PC-9 (cell line): ENCODE data around the gene SLC44A4. TPM values are rescaled to one million over a fixed set of nuclear protein-coding genes. Genes with fewer than 3 reads are reported as not detected.

ENCODE experiments used
- BruUV-seq: library from RNA; stranded (reverse); fragments of 400-500 nt; replicated peaks from 2 replicates; lab custom pipeline; 2021; lab: Mats Ljungman, UMichigan
- CTCF ChIA-PET: fragments of 300-600 bp; sonication (Branson Sonifier 250); formaldehyde crosslinking; loops from one replicate; lab custom pipeline; 2022; ENCODE audit warnings: antibody characterized with exemption; lab: Charles Lee
- POLR2A ChIA-PET: fragments of 300-600 bp; sonication (Branson Sonifier 250); formaldehyde crosslinking; loops from one replicate; lab custom pipeline; 2022; ENCODE audit warnings: antibody characterized with exemption; ENCODE audit not compliant: unreplicated experiment; lab: Charles Lee
- DNase-seq, 2 experiments: peaks; one replicate each; pipeline versions ENCODE4 v3.0.0 to v3.0.0-alpha.2; 2015 to 2022; ENCODE audit warnings: mixed read lengths in 1 of 2
- H2AFZ ChIP-seq: fragments of 200-600 bp; sonication (generic); 2 replicates; pipeline ENCODE4 v1.8.1; 2017; ENCODE audit warnings: antibody characterized with exemption
- H3F3A ChIP-seq: fragments of 200-600 bp; sonication (generic); 2 replicates; pipeline ENCODE4 v1.8.1; 2017; ENCODE audit warnings: antibody characterized with exemption, mild to moderate bottlenecking, low read depth; ENCODE audit not compliant: insufficient read depth
- H3K27ac ChIP-seq: fragments of 200-600 bp; sonication (generic); 2 replicates; pipeline ENCODE4 v1.6.1; 2016; ENCODE audit warnings: mixed run types
- H3K27me3 ChIP-seq: fragments of 200-600 bp; sonication (generic); 2 replicates; pipeline ENCODE4 v1.6.1; 2016; ENCODE audit warnings: low read depth, mixed run types; ENCODE audit not compliant: insufficient read depth
- H3K36me3 ChIP-seq: fragments of 200-600 bp; sonication (generic); 2 replicates; pipeline ENCODE4 v1.6.1; 2016; ENCODE audit warnings: low read depth, mixed run types
- H3K4me1 ChIP-seq: fragments of 200-600 bp; sonication (generic); replicated peaks from 2 replicates; pipeline ENCODE4 v1.6.1; 2016; ENCODE audit warnings: mixed run types; ENCODE audit not compliant: insufficient read depth
- H3K4me2 ChIP-seq: fragments of 200-600 bp; sonication (generic); 2 replicates; pipeline ENCODE4 v1.6.1; 2017; ENCODE audit warnings: mixed run types
- H3K4me3 ChIP-seq: fragments of 200-600 bp; sonication (generic); 2 replicates; pipeline ENCODE4 v1.6.1; 2016; ENCODE audit warnings: mixed run types
- H3K79me2 ChIP-seq: fragments of 200-600 bp; sonication (generic); 2 replicates; pipeline ENCODE4 v1.6.1; 2017; ENCODE audit warnings: low read depth, mixed run types
- H3K9me2 ChIP-seq: fragments of 200-600 bp; sonication (generic); 2 replicates; pipeline ENCODE4 v1.8.1; 2017; ENCODE audit warnings: mild to moderate bottlenecking; ENCODE audit not compliant: insufficient read depth
- H3K9me3 ChIP-seq: fragments of 200-600 bp; sonication (generic); 2 replicates; pipeline ENCODE4 v1.8.1; 2016; ENCODE audit warnings: low read depth; ENCODE audit not compliant: insufficient read depth
- H4K20me1 ChIP-seq: fragments of 200-600 bp; sonication (generic); 2 replicates; pipeline ENCODE4 v1.8.1; 2017; ENCODE audit not compliant: insufficient read depth
- EZH2 ChIP-seq: fragments of 200-600 bp; sonication (generic); IDR thresholded peaks from 2 replicates; pipeline ENCODE4 v1.8.0; 2017; ENCODE audit warnings: antibody characterized with exemption, low read depth
- intact Hi-C: fragments of 100-400 bp; cut with micrococcal nuclease; formaldehyde crosslinking; loops from one replicate; pipeline ENCODE4 v1.10.0; 2022; ENCODE audit not compliant: unreplicated experiment
- total RNA-seq: library from RNA; stranded (reverse); gene quantifications from 2 replicates; pipeline ENCODE4 v1.2.3, GENCODE V29; 2021
- TF ChIP-seq, protein P1 (sequence below): fragments of 200-600 bp; sonication (generic); conservative IDR thresholded peaks from 2 replicates; pipeline ENCODE4 v1.6.1; 2017; ENCODE audit warnings: mixed run types, antibody characterized with exemption, mild to moderate bottlenecking, moderate library complexity

SLC44A4 gene
- total RNA-seq, 1 experiment from 2014 or later: 44.4 TPM

DNA sequence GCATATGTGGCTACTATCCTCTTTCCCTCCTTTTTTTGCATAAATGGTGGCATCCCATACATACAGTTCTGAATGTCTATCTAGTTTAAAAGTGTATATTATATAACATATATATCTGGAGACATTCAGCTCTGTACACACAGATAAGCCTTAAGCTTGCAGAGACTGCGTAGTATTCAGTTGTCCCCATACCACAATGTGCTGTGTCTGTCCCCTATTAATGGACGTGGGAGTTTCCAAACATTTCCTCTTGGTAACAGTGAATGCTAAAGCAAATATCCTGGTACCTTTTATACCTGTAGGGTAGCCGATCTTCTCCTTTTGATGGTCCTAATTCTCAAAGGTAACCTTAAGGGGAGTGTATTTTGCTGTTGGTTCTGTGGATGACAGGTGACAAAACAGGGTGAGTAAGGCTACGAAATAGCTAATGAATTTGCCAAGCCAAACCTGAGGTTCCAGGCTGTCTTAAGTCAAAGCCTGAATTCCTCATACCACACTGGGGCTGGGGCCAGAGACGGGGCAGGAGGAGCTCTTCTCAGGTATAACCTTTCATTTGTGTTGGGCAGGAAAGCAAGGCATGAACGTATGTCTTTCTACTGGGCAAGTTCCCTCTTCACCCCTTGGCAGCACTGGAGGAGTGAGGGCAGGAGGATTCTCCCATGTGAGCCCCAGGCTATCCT lies 41.0 kb upstream of the SLC44A4 start:
- ChIA-PET POLR2A (interaction anchor here (0.5 to 0.6 kb wide), 2 partner anchors 33 to 424 kb away, joined by 4 to 8 read pairs; no protein-coding TSS in a partner anchor), CTCF (interaction anchor here (0.6 to 0.7 kb wide), 2 partner anchors 32 to 327 kb away, joined by 4 to 5 read pairs; partner anchors contain the start of gene NCR3)
- Histone ChIP-seq H3K27ac (no peak overlapping the region), H3K9me3 (no peaks in the 10 kb centered on the region), H3F3A (peaks cover 15% of the 10 kb centered on the region; the same call in 1 of the 2 replicates), H3K36me3 (no peaks in the 10 kb centered on the region), H3K4me1 (peaks cover 5% of the 10 kb centered on the region; the same call in 1 of the 2 replicates), H3K27me3 (no peaks in the 10 kb centered on the region), H3K4me2 (no peak overlapping the region), H3K9me2 (no peaks in the 10 kb centered on the region), H3K4me3 (no peak overlapping the region), H4K20me1 (no peaks in the 10 kb centered on the region), H3K79me2 (no peaks in the 10 kb centered on the region), H2AFZ (no peak overlapping the region)
- intact Hi-C loops: no loop called here
- BruUV-seq: no TSS peak
- DNase-seq: peak; percentile 48 to 64
- no peak for TF ChIP-seq EZH2
- TF ChIP-seq, protein P1, sequence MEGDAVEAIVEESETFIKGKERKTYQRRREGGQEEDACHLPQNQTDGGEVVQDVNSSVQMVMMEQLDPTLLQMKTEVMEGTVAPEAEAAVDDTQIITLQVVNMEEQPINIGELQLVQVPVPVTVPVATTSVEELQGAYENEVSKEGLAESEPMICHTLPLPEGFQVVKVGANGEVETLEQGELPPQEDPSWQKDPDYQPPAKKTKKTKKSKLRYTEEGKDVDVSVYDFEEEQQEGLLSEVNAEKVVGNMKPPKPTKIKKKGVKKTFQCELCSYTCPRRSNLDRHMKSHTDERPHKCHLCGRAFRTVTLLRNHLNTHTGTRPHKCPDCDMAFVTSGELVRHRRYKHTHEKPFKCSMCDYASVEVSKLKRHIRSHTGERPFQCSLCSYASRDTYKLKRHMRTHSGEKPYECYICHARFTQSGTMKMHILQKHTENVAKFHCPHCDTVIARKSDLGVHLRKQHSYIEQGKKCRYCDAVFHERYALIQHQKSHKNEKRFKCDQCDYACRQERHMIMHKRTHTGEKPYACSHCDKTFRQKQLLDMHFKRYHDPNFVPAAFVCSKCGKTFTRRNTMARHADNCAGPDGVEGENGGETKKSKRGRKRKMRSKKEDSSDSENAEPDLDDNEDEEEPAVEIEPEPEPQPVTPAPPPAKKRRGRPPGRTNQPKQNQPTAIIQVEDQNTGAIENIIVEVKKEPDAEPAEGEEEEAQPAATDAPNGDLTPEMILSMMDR: no peak

- no peaks in the 10 kb centered on the region for H3K79me2 ChIP-seq
- POLR2A ChIA-PET: no interaction called here
- no TSS peak for BruUV-seq
- H3K27ac ChIP-seq: no peak overlapping the region
- CTCF ChIA-PET: no interaction called here
- TF ChIP-seq, protein P1: no peak
- TF ChIP-seq EZH2: no peak
- no peaks in the 10 kb centered on the region for H3K9me3 ChIP-seq
- H4K20me1 ChIP-seq: no peaks in the 10 kb centered on the region
- no peaks in the 10 kb centered on the region for H3K27me3 ChIP-seq
- no peak overlapping the region for H2AFZ ChIP-seq
- no peaks in the 10 kb centered on the region for H3K9me2 ChIP-seq
- H3K4me2 ChIP-seq: no peak overlapping the region
- peaks cover 15% of the 10 kb centered on the region; the same call in 1 of the 2 replicates for H3F3A ChIP-seq
- DNase-seq: no peak
- H3K4me3 ChIP-seq: no peak overlapping the region
- peaks cover 5% of the 10 kb centered on the region; the same call in 1 of the 2 replicates for H3K4me1 ChIP-seq
- intact Hi-C loops: no loop called here
- no peaks in the 10 kb centered on the region for H3K36me3 ChIP-seq
Measured at GRCh38 chr6:31918069-31918720, 39.4 kb upstream of the SLC44A4 start.

DNA sequence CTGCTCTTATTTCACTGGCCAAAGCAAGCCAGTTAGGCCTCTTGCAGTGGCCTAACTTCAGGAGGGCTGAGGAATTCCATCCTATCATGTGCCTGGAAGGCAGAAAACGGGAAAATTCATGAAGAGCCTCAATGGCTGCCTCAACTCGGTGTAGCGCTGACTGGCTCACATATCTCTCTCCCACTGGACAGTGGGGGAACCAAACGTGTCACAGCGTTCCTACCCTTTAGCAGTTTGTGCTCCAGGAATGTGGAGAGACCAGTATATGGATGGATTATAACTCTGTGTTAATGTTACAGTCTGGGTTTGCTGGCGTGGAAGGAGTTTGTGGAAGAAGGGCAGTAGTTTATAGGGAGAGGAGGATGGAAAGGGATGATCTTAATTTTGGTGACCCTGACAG lies 37.0 kb upstream of the SLC44A4 start:
- Histone ChIP-seq H2AFZ (no peak overlapping the region), H3K27ac (no peak overlapping the region), H3K4me2 (no peak overlapping the region), H4K20me1 (no peaks in the 10 kb centered on the region), H3K36me3 (no peaks in the 10 kb centered on the region), H3K9me2 (no peaks in the 10 kb centered on the region), H3K79me2 (no peaks in the 10 kb centered on the region), H3K9me3 (no peaks in the 10 kb centered on the region), H3F3A (peaks cover 21% of the 10 kb centered on the region), H3K4me1 (peaks cover 15% of the 10 kb centered on the region), H3K4me3 (no peak overlapping the region), H3K27me3 (no peaks in the 10 kb centered on the region)
- no TSS peak for BruUV-seq
- POLR2A ChIA-PET: no interaction called here
- TF ChIP-seq EZH2: no peak
- TF ChIP-seq, protein P1: no peak
- CTCF ChIA-PET: no interaction called here
- intact Hi-C loops: no loop called here
- no peak for DNase-seq
